H1 (cell line): Measurements from ENCODE around the gene VPS37D.

Experiments
- POLR2A ChIP-seq, 2 experiments: IDR thresholded peaks; 1 replicate in 1 of 2; 2 replicates in 1 of 2; pipeline ENCODE4 v1.6.1; 2011; ENCODE audit warnings: low read depth in 2 of 2, low read length in 2 of 2, mild to moderate bottlenecking in 2 of 2; ENCODE audit errors: control extremely low read depth in 1 of 2
- RAD21 ChIP-seq, 2 experiments: IDR thresholded peaks in 1 of 2; conservative IDR thresholded peaks in 1 of 2; 2 replicates each; pipeline ENCODE4 v1.6.1; 2011; ENCODE audit warnings: low read depth in 2 of 2, low read length in 2 of 2, improper control_type of control experiment in 1 of 2, inconsistent platforms in 1 of 2, mild to moderate bottlenecking in 1 of 2, moderate library complexity in 1 of 2
- RXRA ChIP-seq: IDR thresholded peaks from 2 replicates; pipeline ENCODE4 v1.6.1; 2011; ENCODE audit warnings: low read depth, mild to moderate bottlenecking, low read length, moderate library complexity; ENCODE audit not compliant: insufficient read depth
- TAF1 ChIP-seq: IDR thresholded peaks from 2 replicates; pipeline ENCODE4 v1.6.1; 2011; ENCODE audit warnings: mild to moderate bottlenecking, low read depth, low read length
- ZNF274 ChIP-seq: IDR thresholded peaks from 2 replicates; pipeline ENCODE4 v1.7.0; 2012; ENCODE audit warnings: low read length, borderline replicate concordance; ENCODE audit errors: extremely low read depth
- TF ChIP-seq, protein P1 (sequence below), 3 experiments: IDR thresholded peaks; 1 replicate in 2 of 3; 2 replicates in 1 of 3; pipeline versions ENCODE4 v1.5.1 to v1.6.1; 2011; ENCODE audit warnings: low read length in 3 of 3, mild to moderate bottlenecking in 3 of 3, inconsistent platforms in 2 of 3, low read depth in 1 of 3, moderate library complexity in 1 of 3; ENCODE audit not compliant: insufficient read depth in 1 of 3; ENCODE audit errors: control extremely low read depth in 1 of 3

DNA sequence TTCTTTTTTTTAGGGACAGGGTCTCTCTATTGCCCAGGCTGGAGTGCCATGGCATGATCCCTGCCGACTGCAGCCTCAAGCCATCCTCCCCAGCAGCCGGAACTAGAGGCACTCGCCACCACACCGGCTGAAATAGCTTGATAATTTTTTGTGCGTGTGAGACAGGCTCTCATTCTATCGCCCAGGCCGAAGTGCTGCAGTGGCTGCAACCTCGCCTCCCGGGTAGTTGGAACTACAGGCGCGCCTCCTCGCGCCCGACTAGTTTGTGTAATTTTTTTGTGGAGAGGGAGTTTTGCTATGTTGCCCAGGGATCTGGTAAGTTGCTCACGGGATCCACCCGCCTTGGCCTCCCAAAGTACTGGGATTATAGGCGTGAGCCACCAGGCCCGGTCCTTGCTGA lies 17.7 kb downstream of the VPS37D start:
- TF ChIP-seq TAF1 (no peak), RXRA (no peak), POLR2A (IDR thresholded peaks at IDR 0.05; ENCODE audit: control extremely low read depth in 1 of 2, low read depth in 2 of 2, low read length in 2 of 2) (no peak), ZNF274 (no peak), RAD21 (IDR thresholded peaks at IDR 0.05 in 1 of 2, conservative IDR thresholded peaks at IDR 0.05 in 1 of 2; ENCODE audit: low read depth in 2 of 2, low read length in 2 of 2) (no peak)
- TF ChIP-seq, protein P1, sequence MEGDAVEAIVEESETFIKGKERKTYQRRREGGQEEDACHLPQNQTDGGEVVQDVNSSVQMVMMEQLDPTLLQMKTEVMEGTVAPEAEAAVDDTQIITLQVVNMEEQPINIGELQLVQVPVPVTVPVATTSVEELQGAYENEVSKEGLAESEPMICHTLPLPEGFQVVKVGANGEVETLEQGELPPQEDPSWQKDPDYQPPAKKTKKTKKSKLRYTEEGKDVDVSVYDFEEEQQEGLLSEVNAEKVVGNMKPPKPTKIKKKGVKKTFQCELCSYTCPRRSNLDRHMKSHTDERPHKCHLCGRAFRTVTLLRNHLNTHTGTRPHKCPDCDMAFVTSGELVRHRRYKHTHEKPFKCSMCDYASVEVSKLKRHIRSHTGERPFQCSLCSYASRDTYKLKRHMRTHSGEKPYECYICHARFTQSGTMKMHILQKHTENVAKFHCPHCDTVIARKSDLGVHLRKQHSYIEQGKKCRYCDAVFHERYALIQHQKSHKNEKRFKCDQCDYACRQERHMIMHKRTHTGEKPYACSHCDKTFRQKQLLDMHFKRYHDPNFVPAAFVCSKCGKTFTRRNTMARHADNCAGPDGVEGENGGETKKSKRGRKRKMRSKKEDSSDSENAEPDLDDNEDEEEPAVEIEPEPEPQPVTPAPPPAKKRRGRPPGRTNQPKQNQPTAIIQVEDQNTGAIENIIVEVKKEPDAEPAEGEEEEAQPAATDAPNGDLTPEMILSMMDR (IDR thresholded peaks at IDR 0.05; ENCODE audit: control extremely low read depth in 1 of 3, insufficient read depth in 1 of 3, low read depth in 1 of 3, low read length in 3 of 3): no peak
